Suprapubic skin (tissue), 3 donors: ENCODE data around the gene UCK1.

Experiments used
- CTCF ChIP-seq, 2 donors: fragments of 200-600 bp in 1 of 2; fragments of 450-650 bp in 1 of 2; sonication (generic) in 1 of 2; IDR thresholded peaks; one replicate each; pipeline ENCODE4 v1.5.1; 2016 to 2019; ENCODE audit warnings: antibody characterized with exemption in 2 of 2, mild to moderate bottlenecking in 1 of 2, moderate library complexity in 1 of 2
- POLR2A ChIP-seq, 2 donors: fragments of 450-650 bp; IDR thresholded peaks; one replicate each; pipeline ENCODE4 v1.6.1; 2017; ENCODE audit warnings: antibody characterized with exemption in 2 of 2, mild to moderate bottlenecking in 2 of 2, moderate library complexity in 2 of 2

GRCh38 chr9:131517761-131518190 lies 13.3 kb downstream of the UCK1 start:
- TF ChIP-seq CTCF (IDR thresholded peaks at IDR 0.05): no peak
- no peak for TF ChIP-seq POLR2A (IDR thresholded peaks at IDR 0.05)
